GM19351 (cell line): ENCODE measurements around the gene CD8B.
A peak's percentile ranks its signal among the peaks of the same experiment; 100 is the strongest.
"Not testable (repeated sequence)": the region's sequence is repeated elsewhere in the genome, so short reads cannot be mapped to it uniquely, and the experiment has no call there.

Experiments
- ATAC-seq: cut with Tn5 transposase; IDR thresholded peaks from one replicate; pipeline ENCODE4 v1.9.1; 2021; ENCODE audit warnings: mild to moderate bottlenecking, moderate library complexity; ENCODE audit not compliant: unreplicated experiment

Gene CD8B

GRCh38 chr2:86836915-86837695, 24.6 kb downstream of the CD8B start:
- not testable (repeated sequence) for ATAC-seq

- ATAC-seq, result not testable (repeated sequence)
Observed at GRCh38 chr2:86835548-86835889, 26.2 kb downstream of the CD8B start.

DNA sequence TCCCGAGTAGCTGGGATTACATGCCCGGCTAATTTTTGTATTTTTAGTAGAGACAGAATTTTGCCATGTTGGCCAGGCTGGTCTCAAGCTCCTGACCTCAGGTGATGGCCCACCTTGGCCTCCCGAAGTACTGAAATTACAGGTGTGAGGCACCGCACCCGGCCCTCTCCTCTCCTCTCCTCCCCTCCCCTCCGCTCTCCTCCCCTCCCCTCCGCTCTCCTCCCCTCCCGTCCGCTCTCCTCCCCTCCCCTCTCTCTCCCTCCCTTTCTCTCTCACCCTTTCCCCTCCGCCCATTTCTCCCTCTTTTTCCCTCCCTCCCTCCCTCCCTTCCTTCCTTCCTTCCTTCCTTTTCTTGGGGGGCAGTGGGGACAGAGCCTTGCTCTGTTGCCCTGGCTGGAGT, 28.4 kb downstream of the CD8B start:
- ATAC-seq, result no peak

DNA sequence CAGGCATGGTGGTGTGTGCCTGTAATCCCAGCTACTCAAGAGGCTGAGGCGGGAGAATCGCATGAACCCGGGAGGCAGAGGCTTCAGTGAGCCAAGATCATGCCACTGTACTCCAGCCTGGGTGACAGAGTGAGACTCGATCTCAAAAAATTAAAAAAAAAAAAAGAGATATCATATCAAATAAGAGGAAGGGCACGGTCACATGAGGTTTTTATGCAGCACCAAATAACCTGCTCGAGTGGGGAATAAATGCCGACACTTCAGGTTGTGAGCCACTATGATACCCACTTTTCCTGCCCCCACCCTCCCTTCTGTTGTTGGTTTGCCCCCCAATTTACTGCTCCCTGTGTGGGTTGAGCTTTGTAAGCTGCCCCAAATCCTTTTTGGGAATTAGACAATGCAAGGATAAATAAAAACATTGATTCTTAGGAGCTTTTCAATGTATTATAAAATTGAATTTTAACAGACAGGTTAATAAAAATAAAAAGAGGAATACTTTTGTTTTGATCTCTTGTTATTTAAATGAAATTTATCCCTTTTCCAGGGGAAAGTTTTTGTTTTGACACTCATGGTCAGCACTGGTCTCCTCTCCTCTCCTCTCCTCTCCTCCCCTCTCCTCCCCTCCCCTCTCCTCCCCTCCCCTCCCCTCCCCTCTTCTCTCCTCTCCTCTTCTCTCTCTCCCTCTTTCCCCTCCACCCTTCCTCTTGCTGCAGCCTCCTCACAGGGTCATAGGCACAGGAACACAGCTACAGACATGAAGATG, 29.2 kb downstream of the CD8B start:
- no peak for ATAC-seq

- ATAC-seq, result no peak
Observed at GRCh38 chr2:86831537-86831936, 30.1 kb downstream of the CD8B start.

- ATAC-seq, result no peak
Observed at GRCh38 chr2:86826951-86827350, 34.7 kb downstream of the CD8B start.

DNA sequence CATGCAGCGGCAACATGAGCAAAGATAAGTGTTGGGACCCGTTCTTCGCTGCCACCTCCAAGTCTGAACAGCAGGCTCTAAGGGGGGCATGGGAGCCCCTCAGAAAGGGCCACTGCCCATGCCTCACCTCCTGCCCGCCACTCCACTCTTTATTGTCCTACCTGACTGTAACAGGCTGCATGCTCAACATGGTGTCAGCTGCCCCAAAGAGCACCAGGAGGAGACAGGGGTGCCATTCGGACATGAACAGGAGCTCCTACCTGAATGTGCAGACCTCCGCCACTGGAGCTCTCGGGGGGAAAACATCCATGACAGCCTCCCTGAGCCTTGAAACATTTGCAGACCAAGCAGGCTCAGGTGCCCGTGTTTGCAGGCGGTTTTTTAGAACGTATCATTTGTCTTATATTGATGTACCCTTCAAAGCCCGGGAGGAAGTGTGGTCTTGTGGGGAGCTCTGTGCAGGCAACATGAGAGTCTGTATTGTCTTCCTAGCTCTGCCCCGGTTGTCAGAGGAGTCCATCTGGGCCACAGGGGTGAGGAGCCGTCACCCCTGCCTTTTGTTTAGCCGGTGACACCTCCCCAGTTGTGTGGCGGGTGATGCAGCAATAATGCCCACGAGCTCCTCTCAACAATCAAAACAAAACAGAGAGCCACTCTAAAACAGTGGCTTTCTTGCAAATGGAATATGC, 35.8 kb downstream of the CD8B start:
- ATAC-seq, result no peak

DNA sequence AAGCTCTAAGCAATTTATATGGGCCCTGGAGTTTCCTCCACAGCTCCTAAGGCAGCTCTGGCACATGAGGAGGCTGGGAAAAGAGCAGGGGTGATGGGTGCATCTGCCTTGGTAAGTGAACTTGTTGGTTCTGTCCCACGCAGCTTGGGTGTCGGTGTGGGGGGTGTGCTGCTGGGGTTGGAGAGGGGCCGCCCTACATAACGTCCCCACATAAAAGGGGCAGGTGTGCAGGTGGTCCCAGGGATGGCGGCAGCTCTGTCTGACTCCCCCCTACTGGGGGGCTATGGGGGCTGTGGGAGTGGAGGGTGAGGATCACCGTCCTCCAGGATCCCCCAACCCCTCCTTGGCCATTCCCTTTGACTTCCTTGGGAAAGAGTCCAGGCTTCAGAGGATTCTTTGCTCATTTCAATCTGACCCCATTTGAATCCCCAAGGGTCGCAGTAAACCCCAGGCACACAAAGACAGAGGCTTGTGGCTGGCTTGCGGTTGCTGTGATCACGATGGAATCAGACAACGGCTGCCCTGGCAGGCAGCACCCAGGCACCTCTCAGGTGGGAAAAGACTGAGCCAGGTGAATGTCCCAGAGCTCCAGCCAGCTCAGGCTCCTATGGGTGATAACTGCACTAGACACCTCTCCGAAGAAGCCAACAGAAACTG, 36.5 kb downstream of the CD8B start:
- no peak for ATAC-seq

DNA sequence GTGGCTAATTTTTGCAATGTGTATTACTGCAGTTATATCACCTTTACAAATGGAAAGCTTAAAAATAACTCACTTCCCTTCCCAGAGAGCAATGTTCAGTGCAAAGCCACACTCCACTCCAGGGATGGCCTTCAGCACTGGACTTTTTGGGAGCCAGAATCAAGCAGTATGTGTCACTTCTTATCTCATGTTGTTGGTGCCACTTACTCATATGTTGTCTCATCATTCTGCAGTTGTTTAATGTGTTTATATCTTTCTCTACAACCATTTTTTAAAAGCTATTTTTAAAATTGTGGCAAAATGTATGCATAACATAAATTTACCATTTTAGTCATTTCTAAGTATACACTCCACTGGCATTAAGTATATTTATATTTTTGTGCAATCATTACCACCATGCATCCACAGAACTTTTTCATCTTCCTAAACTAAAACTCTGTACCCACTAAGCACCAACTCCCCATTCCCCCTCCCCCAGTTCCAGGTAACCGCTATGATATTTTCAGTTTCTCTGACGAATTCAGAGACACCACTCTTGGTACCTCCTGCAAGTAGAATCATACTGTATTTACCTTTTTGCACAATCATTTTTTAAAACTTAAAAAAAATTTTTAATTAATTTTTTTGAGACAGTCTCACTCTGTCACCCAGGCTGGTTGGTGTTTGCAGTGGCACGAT, 38.9 kb downstream of the CD8B start:
- ATAC-seq, result no peak

DNA sequence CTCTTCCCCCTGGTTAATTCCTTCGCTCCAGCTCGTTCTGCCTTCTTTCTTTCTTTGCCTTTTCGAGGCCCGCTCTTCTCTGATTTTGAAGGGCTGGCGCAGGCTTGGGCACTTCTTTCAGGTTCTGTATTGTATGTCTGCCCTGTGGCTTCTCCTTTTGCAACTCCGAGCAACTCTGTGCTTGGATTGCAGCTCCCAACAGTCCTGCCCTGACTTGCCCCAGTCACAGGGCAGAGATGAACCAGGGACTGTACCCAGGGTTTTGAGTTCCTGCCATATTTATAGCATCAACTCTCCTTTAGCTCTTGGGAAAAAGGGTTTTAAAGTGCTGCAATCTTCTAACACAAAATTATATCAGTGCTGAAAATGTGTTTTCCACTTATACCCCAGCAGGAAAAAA, 39.8 kb downstream of the CD8B start:
- no peak for ATAC-seq

DNA sequence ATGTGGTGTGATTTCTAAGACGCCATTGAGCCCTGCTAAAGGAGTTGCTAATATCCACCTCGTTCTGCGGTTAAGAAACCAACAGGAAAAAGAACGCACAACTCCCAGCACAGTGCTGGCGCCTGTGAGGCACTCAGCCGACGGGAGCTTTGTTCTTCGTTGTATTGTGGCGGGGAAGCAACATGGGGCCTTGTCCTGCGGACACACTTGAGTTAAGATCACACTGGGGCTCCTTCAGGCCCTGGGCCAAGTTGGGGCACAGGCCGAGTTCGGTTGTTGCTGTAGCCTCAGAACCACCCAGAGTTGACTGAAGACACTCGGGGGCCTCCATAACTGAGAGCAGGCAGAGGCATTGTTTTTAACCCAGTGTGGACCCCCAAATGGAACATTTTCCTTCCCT, 40.4 kb downstream of the CD8B start:
- ATAC-seq, result no peak

DNA sequence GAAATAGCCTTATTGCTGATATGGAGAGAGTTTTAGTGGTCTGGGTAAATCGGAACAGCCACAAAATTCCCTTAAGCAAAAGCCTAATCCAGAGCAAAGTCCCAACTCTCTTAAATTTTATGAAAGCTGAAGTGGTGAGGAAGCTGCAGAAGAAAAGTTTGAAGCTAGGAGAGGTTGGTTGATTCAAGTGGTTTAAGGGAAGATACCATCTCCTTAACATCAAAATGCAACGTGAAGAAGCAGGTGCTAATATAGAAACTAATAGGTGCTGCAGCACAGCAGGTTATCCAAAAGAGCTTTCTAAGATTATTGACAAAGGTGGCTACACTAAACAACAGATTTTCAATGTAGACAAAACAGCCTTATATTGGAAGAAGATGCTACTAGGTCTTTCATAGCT, 42.7 kb downstream of the CD8B start:
- no peak for ATAC-seq

GRCh38 chr2:86818114-86818801, 43.4 kb downstream of the CD8B start:
- no peak for ATAC-seq

GRCh38 chr2:86815611-86816010, 46.1 kb downstream of the CD8B start:
- ATAC-seq, result no peak

DNA sequence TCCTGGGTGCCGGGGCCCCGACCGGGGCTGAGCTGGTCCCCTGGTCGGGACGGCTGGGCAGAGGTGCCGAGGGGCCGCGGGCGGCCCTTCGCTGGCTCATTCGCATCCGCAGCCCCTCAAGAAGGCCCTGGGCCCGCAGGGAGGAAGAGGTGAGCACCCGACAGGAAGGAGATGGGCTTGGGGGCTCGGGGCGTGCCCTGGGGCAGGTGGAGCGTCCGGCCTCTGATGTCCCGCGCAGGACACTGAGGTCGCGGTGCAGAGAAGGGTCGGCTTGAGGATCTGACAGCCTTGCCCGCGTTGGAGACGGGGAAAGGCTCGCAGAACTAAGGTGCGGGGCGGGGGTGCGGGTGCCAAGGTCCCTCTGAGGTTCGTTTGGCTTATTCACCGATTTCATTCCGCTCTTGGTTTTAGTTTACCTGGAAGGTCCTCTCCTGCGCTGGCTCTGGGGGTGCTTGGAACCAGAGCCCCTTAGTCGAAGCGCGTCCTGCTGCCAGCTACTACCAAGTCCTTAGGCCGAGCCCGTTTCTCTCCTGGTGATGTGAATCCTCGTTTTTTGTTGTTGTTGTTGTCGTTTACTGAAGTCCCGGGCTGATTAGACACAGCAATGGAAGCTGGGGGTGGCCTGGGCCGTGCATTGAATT, 52.1 kb downstream of the CD8B start:
- no peak for ATAC-seq

DNA sequence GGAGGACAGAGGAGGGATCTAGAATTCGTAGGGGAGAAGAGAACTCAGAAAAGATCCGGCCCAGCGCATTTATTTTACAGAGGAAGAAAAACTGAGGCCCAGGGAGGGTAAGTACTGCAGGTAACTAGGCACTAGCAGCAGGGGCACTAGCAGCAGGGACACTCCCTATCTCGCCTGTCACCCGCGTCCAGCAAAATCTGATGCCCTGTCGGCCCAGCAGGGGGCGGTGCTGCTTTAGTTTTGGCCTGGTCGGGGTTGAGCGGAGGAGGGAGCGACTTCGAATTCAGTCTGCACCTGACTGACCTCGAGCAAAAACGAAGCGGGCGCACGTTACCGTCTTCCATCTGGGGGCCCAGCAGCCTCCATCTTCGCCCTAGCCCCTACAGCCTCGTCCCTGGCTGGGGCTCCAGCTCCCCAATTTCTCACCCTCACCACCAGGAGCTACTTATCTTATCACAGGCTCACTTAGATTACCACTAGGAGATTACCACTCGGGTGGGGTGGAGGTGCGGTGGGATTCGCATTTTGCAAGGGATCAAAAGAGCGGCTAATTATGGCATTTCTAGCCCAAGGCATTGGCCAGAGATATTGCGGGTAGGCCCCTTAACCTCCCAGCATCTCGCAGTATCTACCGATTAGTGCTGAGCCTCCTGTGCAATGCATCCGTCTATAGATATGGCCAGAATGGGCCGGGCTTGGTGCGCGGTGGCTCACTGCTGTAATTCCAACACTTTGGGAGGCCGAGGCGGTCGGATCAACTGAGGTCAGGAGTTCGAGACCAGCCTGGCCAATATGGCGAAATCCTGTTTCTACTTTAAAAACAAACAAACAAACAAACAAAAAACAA, 53.1 kb downstream of the CD8B start:
- peak; percentile 92 for ATAC-seq

DNA sequence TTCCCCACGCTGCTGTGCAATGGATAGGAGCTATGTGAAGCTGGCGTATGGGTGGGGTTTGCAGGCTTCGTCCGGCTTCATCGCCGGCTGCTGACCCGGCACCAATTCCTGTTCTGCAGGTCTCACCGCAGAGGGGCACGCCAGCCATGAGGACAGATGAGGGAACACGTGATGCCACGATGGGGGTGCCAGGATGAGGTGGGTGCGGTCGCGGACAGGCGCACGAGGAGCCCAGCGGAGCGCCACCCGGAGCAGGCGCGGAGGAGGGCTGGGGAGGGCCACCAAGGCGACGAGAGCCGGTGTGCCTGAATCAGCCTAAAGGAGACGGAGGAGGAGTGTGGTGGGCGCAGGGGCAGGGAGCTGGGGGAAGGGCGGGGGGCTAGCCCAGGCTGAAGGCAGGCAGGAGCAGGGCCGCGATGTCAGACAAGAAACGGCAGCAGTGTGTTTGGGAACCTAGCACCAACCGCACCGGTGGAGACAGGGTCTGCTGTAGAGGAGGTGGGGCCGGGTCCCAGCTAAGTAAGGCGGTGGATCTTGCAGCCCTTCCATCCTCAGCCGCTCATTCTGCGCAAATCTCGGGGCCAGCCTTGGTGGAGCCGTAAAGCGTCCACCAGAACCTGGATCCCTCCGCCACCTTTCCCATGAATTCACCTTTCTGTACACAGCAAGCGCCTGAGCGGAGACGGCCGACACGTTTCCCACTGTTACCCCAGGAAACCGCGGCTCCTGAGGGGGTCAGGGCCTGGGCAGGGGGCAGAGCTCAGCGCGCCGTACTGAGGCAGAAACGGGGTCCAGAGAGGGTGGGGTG, 54.0 kb downstream of the CD8B start:
- no peak for ATAC-seq

GRCh38 chr2:86807133-86807467, 54.6 kb downstream of the CD8B start:
- no peak for ATAC-seq
